AG04450 (cell line): ENCODE results near the gene FAM81A. TPM values are rescaled to one million over a fixed set of nuclear protein-coding genes. Genes with fewer than 3 reads are reported as not detected.

Experiments
- CTCF ChIA-PET: fragments of 300-600, 350-600 bp; formaldehyde crosslinking; extraction: SDS; loops from one replicate; lab custom pipeline; 2022; ENCODE audit warnings: antibody characterized with exemption, inconsistent platforms; lab: Charles Lee
- POLR2A ChIA-PET: fragments of 350-600 bp; formaldehyde crosslinking; extraction: SDS; loops from one replicate; lab custom pipeline; 2021; ENCODE audit warnings: antibody characterized with exemption, inconsistent platforms; lab: Yijun Ruan, JAX
- DNase-seq: peaks from one replicate; pipeline ENCODE4 v3.0.0-alpha.2; 2011; ENCODE audit warnings: low read depth, low spot score
- H3K27ac ChIP-seq: one replicate; pipeline ENCODE4 v1.5.1; 2012; ENCODE audit warnings: low read depth, low read length, control low read depth
- H3K27me3 ChIP-seq: one replicate; pipeline ENCODE4 v1.6.0; 2012; ENCODE audit warnings: low read length; ENCODE audit not compliant: control insufficient read depth, insufficient read depth
- H3K4me3 ChIP-seq: 2 replicates; pipeline ENCODE4 v1.5.1; 2011; ENCODE audit warnings: mild to moderate bottlenecking, low read depth, low read length, control low read depth
- H3K9me3 ChIP-seq: 2 replicates; pipeline ENCODE4 v1.5.1; 2012; ENCODE audit warnings: low read length; ENCODE audit not compliant: control insufficient read depth, insufficient read depth
- CTCF ChIP-seq: IDR thresholded peaks from 2 replicates; pipeline ENCODE4 v1.5.1; 2011; ENCODE audit warnings: low read depth, low read length, control low read depth, inconsistent platforms
- polyA plus RNA-seq: library from polyadenylated mRNA; depleted of rRNA; stranded (reverse); fragments of >200 nt; gene quantifications from 2 replicates; pipeline ENCODE4 v1.2.3, GENCODE V29; 2011

The FAM81A gene
- polyA plus RNA-seq, 1 experiment: not detected

GRCh38 chr15:59557581-59557980 is 119.6 kb downstream of the FAM81A start:
- ChIA-PET CTCF (interaction anchor here (1.3 kb wide), 1 partner anchor 28 kb away, joined by 4 read pairs; no protein-coding TSS in a partner anchor), POLR2A (no interaction called here)
- no peak overlapping the region for H3K4me3 ChIP-seq
- DNase-seq: no peak
- no peak overlapping the region for H3K27ac ChIP-seq
- TF ChIP-seq CTCF: no peak
- no peaks in the 10 kb centered on the region for H3K9me3 ChIP-seq
- peaks cover 2% of the 10 kb centered on the region for H3K27me3 ChIP-seq

- no peak for DNase-seq
- Histone ChIP-seq H3K9me3 (no peaks in the 10 kb centered on the region), H3K4me3 (no peak overlapping the region), H3K27me3 (peaks cover 2% of the 10 kb centered on the region), H3K27ac (no peak overlapping the region)
- TF ChIP-seq CTCF: no peak
- ChIA-PET CTCF (interaction anchor here (1.3 to 1.5 kb wide), 2 partner anchors 26 to 29 kb away, joined by 5 to 6 read pairs; no protein-coding TSS in a partner anchor), POLR2A (no interaction called here)
Measured at GRCh38 chr15:59558851-59559250, 120.9 kb downstream of the FAM81A start.

- no peak for TF ChIP-seq CTCF
- Histone ChIP-seq H3K27me3 (peaks cover 2% of the 10 kb centered on the region), H3K27ac (no peak overlapping the region), H3K4me3 (no peak overlapping the region), H3K9me3 (no peaks in the 10 kb centered on the region)
- DNase-seq: no peak
- POLR2A ChIA-PET: no interaction called here
- CTCF ChIA-PET: interaction anchor here (0.7 kb wide), 1 partner anchor 69 kb away, joined by 4 read pairs; no protein-coding TSS in a partner anchor
Measured at GRCh38 chr15:59561547-59561946, 123.6 kb downstream of the FAM81A start.

- Histone ChIP-seq H3K4me3 (no peak overlapping the region), H3K27ac (no peak overlapping the region), H3K27me3 (peaks cover 2% of the 10 kb centered on the region), H3K9me3 (no peaks in the 10 kb centered on the region)
- ChIA-PET POLR2A (no interaction called here), CTCF (interaction anchor here (0.7 kb wide), 1 partner anchor 10 kb away, joined by 3 read pairs; no protein-coding TSS in a partner anchor)
- DNase-seq: no peak
- TF ChIP-seq CTCF: no peak
Measured at GRCh38 chr15:59562448-59563186, 124.6 kb downstream of the FAM81A start.

- DNase-seq: no peak
- no peak overlapping the region for H3K27ac ChIP-seq
- H3K4me3 ChIP-seq: no peak overlapping the region
- ChIA-PET CTCF (interaction anchor here (1.5 kb wide), 1 partner anchor 32 kb away, joined by 4 read pairs; no protein-coding TSS in a partner anchor), POLR2A (no interaction called here)
- no peak for TF ChIP-seq CTCF
- H3K27me3 ChIP-seq: no peaks in the 10 kb centered on the region
- no peaks in the 10 kb centered on the region for H3K9me3 ChIP-seq
Measured at GRCh38 chr15:59565299-59565698, 127.3 kb downstream of the FAM81A start.
